ENCODE data around the gene ANKS4B. TPM values are rescaled to one million over a fixed set of nuclear protein-coding genes. Genes with fewer than 3 reads are reported as not detected.

ANKS4B gene
- total RNA-seq, 1 donor from 2014 or later: not detected

DNA sequence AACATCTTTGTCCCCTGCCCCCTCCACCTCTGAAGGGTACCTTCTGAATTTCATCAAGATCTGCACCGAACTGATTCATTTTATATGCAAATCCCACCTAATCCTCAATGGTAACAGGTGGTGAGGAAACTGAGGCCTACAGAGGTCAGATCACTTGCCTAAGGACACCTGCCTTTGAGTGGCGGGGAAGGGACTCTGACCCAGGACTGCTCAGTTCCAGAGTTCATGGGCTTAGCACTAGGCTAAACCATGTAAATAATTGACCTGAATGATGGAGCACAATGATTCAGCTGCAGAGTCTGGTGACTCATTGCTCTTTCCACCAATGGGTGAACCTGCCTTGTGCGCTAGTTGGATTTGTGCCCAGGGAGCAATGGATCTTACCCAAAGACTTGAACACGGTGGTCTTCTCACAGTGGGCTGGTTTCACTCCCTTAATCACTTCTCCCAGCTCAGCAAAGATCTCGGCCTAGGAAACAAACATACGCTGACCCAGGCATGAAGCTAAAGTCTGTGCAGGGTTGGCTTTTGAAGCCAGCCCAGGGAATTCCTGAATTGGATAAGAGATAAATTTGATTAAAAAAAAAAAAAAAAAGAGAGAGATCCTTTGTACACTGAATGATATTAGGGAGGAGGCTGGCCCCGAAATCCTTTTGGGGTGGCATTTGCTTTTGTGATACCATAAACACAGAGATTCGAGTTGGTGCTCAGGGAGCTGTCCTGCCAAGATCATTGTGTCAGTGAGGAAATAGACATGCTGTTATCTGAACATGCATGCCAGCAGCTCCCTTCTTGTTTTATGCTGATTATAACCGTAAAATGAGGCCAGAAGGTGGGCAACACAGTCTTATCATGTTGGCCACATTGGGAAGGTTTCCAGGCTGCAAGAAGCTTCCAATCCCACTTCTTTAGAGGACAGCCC, 27.6 kb downstream of the ANKS4B start:
- H3K4me3 Mint-ChIP-seq (ENCODE audit: unreplicated experiment): no peak overlapping the region
- no peak overlapping the region for H3K27ac Mint-ChIP-seq (ENCODE audit: unreplicated experiment)
- no peaks in the 10 kb centered on the region for H3K9me3 Mint-ChIP-seq (ENCODE audit: unreplicated experiment)
- peaks cover 10% of the 10 kb centered on the region for H3K4me1 Mint-ChIP-seq (ENCODE audit: unreplicated experiment)
- no peaks in the 10 kb centered on the region for H3K36me3 Mint-ChIP-seq (ENCODE audit: low read depth, unreplicated experiment)
- DNase-seq (ENCODE audit: low spot score): no peak
- no peaks in the 10 kb centered on the region for H3K27me3 Mint-ChIP-seq (ENCODE audit: unreplicated experiment)
- no peak for TF ChIP-seq CTCF (IDR thresholded peaks at IDR 0.05; ENCODE audit: unreplicated experiment)

GRCh38 chr16:21262779-21263639, 29.5 kb downstream of the ANKS4B start:
- Mint-ChIP-seq H3K27ac (ENCODE audit: unreplicated experiment) (peak overlapping the region; percentile 49), H3K36me3 (ENCODE audit: low read depth, unreplicated experiment) (no peaks in the 10 kb centered on the region), H3K4me1 (ENCODE audit: unreplicated experiment) (peaks cover 10% of the 10 kb centered on the region), H3K4me3 (ENCODE audit: unreplicated experiment) (no peak overlapping the region), H3K27me3 (ENCODE audit: unreplicated experiment) (no peaks in the 10 kb centered on the region), H3K9me3 (ENCODE audit: unreplicated experiment) (no peaks in the 10 kb centered on the region)
- no peak for TF ChIP-seq CTCF (IDR thresholded peaks at IDR 0.05; ENCODE audit: unreplicated experiment)
- no peak for DNase-seq (ENCODE audit: low spot score)

- TF ChIP-seq CTCF (IDR thresholded peaks at IDR 0.05; ENCODE audit: unreplicated experiment): no peak
- Mint-ChIP-seq H3K4me3 (ENCODE audit: unreplicated experiment) (no peak overlapping the region), H3K27ac (ENCODE audit: unreplicated experiment) (peak overlapping the region; percentile 59), H3K9me3 (ENCODE audit: unreplicated experiment) (no peaks in the 10 kb centered on the region), H3K27me3 (ENCODE audit: unreplicated experiment) (no peaks in the 10 kb centered on the region), H3K4me1 (ENCODE audit: unreplicated experiment) (peaks cover 10% of the 10 kb centered on the region), H3K36me3 (ENCODE audit: low read depth, unreplicated experiment) (no peaks in the 10 kb centered on the region)
- DNase-seq (ENCODE audit: low spot score): no peak
These were observed 30.4 kb downstream of the ANKS4B start for GRCh38 chr16:21263640-21264570.

DNA sequence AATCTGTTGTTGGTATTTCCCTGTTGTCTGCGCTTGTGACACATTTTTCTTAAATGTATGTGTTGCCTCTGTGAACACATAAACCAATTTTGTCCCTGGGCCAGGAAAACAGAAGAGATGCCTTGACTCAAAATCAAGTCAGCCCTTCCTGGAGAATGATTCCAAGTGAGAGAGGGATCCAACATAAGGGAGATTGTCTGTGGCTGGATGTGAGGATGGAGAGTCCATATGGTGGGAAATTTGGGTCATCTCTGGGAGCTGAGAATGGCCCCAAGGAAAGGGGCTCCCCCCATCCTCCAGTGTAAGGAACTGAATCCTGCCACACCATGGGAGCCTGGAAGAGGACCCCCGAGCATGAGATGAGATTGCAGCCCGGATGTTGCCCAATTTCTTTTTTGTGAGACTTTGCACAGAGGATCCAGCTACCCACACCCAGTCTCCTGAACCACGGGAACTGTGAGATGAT, 31.1 kb downstream of the ANKS4B start:
- Mint-ChIP-seq H3K4me3 (ENCODE audit: unreplicated experiment) (no peak overlapping the region), H3K27me3 (ENCODE audit: unreplicated experiment) (no peaks in the 10 kb centered on the region), H3K27ac (ENCODE audit: unreplicated experiment) (no peak overlapping the region), H3K9me3 (ENCODE audit: unreplicated experiment) (no peaks in the 10 kb centered on the region), H3K4me1 (ENCODE audit: unreplicated experiment) (peaks cover 10% of the 10 kb centered on the region), H3K36me3 (ENCODE audit: low read depth, unreplicated experiment) (no peaks in the 10 kb centered on the region)
- DNase-seq (ENCODE audit: low spot score): no peak
- TF ChIP-seq CTCF (IDR thresholded peaks at IDR 0.05; ENCODE audit: unreplicated experiment): no peak

Measured in endothelial cell (in vitro differentiated cells).